GM18499 (cell line): ENCODE data around the gene SPRYD4.
"Not testable (repeated sequence)": the region's sequence is repeated elsewhere in the genome, so short reads cannot be mapped to it uniquely, and the experiment has no call there.

Experiments
- ATAC-seq: cut with Tn5 transposase; IDR thresholded peaks from one replicate; pipeline ENCODE4 v1.9.1; 2021; ENCODE audit warnings: moderate number of reproducible peaks; ENCODE audit not compliant: insufficient read depth, unreplicated experiment

SPRYD4 gene

GRCh38 chr12:56476143-56476542, 7.8 kb downstream of the SPRYD4 start:
- no peak for ATAC-seq

DNA sequence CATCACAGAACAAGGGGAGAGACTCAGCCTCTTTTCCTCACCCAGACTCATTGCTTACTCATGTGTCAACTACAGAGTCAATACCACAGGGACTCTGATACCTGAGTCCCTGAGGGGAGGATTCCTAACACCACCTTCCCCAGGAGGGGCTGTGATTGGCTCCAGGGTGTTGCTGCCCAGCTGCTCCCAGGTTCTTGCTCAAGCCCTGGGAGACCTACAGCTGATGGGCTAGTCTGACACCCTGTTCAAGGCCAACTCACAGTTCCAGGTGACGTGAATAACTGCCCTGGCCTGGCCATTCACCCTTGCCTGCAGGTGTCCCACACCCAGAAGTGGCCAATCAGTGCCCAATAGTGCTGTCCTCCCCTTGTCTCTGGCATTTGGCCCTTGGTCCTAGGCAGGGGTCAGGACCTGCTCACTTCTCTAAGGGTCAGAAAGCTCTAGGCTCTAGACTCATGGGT, 8.6 kb downstream of the SPRYD4 start:
- no peak for ATAC-seq

DNA sequence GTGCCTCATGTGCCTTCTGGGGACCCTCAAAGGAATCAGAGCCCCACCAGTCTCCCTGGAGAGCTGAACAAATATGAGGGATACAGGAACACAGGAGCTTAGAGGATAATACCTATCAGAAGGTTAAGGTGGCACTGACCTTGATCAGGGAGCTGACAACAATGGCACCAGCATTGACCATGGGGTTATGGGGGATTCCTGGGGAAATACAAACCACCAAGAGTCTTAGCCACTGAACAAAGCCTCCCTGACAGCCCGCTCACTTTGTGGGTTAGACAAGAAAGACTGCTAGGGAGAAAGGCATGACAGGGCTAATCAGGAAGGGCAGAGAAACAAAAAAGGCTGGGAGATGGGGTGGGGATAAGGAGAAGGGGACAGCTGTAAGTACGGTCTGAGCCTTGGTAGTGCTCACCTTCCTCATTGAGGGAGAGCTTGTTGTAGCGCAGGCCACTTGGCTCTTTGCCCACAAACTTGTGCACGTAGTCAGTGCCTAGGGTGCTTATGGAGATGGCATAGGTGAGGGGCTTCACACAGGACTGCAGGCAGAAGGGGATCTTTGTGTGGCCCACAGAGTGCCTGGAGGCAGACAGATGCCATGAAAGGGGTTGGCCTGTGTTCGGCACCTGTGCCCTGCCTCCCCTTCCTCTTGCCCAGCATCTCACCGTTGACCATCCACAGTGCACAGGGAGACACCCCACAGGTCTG, 9.3 kb downstream of the SPRYD4 start:
- no peak for ATAC-seq

DNA sequence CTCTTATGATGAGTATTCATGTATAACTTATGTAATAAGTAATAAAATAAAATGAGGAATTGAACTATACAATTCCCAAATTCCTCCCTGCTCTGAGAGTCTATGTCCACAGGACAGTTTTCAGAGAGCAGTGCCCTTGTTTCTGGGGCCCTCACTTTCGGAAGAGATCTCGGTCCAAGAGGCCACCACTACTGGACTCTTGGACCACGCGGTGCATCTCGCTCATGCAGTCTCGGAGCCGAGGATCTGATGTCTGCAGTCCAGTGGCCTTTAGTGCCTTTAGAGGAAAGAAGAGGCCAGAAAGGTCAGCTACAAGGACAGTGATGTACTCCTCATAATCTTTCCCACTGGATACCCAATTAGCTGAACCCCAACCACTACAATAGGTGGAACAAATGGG, 11.2 kb downstream of the SPRYD4 start:
- no peak for ATAC-seq

GRCh38 chr12:56484566-56484965, 16.2 kb downstream of the SPRYD4 start:
- no peak for ATAC-seq

DNA sequence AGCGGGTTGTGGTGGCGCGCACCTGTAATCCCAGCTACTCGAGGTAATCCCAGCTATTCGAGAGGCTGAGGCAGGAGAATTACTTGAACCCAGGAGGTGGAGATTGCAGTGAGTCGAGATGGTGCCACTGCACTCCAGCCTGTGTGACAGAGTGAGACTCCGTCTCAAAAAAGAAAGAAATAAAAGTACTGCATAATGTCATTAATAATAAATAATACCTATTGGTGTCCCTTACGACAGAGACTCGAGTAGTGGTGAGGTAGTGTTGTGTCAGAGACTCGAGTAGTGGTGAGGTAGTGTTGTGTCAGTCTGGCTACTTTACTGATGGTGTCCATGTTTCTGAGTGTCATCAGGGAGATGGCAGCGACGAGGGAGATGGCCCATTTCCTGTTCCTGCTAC, 18.3 kb downstream of the SPRYD4 start:
- ATAC-seq: no peak

DNA sequence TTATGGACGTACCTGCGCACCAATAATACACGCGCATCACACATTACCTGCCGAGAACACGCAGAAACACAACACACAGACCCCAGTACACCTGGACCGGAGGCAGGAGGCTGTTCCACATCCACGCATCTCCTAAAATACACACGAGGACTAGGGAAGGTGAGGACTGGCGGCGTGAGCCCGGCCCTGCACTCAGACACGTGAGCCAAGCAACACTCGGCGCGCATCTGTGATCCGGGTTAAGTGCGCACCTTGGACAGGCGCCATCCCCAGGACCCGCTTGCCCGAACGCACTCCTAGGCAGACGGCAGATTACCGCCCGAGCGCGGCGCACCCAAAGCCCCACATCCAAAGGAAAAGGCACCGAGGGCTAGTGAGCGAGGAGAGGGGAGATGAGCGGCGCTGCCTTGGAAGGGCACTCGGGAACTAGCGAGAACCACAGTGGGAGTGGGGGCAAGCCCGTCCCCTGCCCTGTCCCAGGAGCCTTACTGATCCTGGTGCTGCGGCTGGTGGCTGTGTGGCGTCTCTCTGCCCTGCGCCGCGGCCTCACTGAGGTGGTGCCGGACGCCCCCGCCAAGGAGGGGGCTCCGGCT, 19.2 kb downstream of the SPRYD4 start:
- ATAC-seq: no peak

DNA sequence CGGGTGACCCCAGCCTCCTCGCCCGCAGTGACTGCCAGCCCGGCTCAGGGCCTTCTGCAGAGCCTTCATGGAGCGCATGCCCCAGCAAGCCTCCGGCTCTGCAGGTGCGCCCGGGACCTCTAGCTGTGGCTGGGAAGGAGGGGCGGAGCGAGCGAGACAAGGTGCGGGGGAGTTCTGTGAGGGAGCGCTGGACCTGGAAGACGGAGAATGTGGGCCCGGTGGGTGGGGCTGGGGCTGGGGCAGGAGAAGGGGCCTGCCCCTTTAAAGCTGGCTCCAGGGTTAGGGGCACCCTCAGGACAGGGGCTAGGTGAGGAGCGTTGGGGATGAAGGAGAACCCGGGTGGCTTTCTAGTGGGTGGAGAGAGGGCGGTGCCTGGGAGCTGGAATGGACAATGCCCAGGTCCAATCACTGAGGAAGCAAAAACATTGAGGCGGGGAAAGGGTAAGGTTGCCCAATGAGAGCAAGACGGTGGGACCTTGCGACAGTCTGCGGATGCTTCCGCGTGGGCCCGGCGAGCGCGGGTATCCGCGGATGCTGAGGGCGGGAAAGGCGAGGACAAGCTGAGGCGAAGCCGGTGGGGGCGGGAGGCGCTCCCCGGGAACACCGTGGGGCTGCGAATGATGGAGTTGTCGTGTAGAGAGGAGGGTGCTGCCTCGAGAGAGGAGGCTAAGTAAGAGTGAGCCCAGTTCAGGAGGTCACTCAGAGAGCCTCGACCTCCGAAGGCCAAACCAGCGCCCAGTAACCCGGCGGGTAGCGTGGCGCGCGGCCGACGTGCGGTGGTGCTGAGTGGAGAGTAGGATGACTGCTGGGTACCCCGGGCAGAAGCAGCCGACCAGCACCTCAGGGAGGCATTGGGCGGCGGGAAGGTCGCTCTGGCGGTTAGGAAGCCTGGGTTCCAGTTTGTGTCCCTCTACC, 19.9 kb downstream of the SPRYD4 start, which contains the start of gene GLS2:
TSS of gene GLS2 (minus strand) at position 121 of the 915 bp plus-strand sequence. CDS start at position 78, 43 bp downstream.
- no peak for ATAC-seq

DNA sequence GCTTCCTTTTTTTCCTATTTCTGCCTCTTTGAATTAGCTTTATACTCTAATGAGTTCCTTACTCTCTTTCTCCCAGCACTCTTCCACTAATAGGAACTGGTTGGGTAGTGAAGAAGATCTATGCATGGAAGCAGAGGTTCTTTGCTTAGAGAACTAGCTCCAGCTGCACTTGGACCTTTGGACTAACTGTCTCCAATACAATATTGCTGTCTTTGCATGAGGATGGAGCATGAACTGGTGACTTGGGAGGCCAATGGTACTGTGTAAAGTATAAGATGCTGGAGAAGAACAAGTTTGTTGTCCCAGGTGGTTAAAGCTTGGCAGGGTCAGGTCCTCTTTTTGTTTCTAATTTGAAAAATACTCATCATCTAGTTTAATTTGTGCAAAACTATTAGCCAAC, 22.0 kb downstream of the SPRYD4 start:
- ATAC-seq: no peak

DNA sequence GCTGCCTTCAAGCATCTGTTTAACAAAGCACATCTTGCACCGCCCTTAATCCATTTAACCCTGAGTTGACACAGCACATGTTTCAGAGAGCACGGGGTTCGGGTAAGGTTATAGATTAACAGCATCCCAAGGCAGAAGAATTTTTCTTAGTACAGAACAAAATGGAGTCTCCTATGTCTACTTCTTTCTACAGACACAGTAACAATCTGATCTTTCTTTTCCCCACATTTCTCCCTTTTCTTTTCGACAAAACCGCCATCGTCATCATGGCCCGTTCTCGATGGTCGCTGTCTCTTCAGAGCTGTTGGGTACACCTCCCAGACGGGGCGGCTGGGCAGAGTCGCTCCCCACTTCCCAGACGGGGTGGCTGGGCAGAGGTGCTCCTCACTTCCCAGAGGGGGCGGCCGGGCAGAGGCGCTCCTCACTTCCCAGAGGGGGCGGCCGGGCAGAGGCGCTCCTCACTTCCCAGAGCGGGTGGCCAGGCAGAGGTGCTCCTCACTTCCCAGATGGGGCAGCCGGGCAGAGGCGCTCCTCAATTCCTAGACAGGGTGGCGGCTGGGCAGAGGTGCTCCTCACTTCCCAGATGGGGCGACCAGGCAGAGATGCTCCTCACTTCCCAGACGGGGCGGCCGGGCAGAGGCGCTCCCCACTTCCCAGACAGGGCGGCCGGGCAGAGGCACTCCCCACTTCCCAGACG, 25.2 kb downstream of the SPRYD4 start:
- ATAC-seq: not testable (repeated sequence)

DNA sequence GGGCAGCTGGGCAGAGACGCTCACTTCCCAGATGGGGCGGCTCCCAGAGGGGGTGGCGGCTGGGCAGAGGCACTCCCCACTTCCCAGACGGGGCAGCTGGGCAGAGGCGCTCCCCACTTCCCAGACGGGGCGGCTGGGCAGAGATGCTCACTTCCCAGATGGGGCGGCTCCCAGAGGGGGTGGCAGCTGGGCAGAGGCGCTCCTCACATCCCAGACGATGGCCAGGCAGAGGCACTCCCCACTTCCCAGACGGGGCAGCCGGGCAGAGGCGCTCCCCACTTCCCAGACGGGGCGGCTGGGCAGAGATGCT, 25.7 kb downstream of the SPRYD4 start:
- not testable (repeated sequence) for ATAC-seq

GRCh38 chr12:56494481-56494880, 26.1 kb downstream of the SPRYD4 start:
- ATAC-seq: not testable (repeated sequence)

DNA sequence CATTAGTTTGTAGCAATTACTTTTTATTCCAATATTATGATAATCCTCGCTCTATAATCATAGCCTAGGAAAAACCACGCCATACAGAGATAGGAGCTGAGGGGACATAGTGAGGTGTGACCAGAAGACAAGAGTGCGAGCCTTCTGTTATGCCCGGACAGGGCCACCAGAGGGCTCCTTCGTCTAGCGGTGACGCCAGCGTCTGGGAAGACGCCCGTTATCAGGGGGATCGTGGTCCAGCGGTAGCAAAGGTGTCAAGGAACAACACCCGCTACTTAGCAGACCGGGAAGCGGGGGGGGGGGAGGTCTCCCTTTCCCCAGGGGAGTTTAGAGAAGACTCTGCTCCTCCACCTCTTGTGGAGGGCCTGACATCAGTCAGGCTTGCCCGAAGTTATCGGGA, 28.3 kb downstream of the SPRYD4 start:
- ATAC-seq: not testable (repeated sequence)

- not testable (repeated sequence) for ATAC-seq
These were observed 29.9 kb downstream of the SPRYD4 start for GRCh38 chr12:56498126-56498902.

DNA sequence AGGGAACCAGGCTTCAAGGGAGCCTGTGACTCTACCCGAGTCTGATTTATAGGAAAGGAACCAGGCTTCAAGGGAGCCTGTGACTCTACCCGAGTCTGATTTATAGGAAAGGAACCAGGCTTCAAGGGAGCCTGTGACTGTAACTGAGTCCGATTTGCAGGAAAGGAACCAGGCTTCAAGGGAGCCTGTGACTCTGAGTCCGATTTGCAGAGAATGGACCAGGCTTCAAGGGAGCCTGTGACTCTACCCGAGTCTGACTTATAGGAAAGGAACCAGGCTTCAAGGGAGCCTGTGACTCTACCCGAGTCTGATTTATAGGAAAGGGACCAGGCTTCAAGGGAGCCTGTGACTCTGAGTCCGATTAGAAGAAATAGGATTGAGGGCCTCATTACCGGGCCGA, 31.1 kb downstream of the SPRYD4 start:
- not testable (repeated sequence) for ATAC-seq

GRCh38 chr12:56499879-56500278, 31.5 kb downstream of the SPRYD4 start:
- not testable (repeated sequence) for ATAC-seq

DNA sequence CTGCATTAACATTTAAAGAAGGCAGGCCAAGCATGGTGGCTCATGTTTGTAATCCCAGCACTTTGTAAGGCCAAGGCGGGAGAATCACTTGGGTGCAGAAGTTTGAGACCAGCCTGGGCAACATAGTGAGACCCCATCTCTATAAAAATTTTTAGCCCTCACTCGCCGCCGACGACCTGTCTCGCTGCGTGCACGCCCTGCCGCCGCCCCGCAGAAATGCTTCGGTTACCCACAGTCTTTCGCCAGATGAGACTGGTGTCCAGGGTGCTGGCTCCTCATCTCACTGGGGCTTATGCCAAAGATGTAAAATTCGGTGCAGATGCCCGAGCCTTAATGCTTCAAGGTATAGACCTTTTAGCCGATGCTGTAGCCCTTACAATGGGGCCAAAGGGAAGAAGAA, 42.4 kb downstream of the SPRYD4 start:
- ATAC-seq: no peak

DNA sequence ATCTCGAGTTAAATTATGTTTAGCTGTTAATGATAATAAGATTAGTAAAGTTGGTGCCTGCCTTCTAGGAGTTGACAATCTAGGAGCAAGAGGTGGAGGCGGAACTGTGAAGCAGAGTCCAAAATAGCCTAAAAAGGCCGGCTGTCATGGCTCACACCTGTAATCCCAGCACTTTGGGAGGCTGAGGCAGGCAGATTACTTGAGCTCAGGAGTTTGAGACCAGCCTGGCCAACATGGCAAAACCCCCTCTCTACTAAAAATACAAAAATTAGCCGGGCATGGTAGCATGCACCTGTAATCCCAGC, 45.6 kb downstream of the SPRYD4 start:
- ATAC-seq: not testable (repeated sequence)

- ATAC-seq: no peak
These were observed 49.5 kb downstream of the SPRYD4 start for GRCh38 chr12:56517854-56518253.

DNA sequence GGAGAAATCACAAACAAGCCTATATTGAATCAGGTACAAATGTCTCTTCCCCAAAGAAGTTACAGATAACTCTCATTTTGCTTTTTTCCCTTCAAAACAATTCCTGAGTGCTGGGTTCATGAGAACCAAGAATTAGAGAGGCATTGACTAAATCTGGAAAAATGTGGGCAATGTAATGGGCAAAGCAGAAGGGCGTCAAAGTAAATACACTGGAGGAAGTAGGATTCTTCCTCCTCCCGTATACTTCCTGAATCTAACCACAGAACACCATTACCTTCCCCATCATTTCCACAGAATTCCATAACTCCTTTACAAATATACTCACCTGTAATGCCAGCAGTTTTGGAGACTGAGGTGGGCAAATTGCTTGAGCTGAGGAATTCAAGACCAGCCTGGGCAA, 50.2 kb downstream of the SPRYD4 start:
- ATAC-seq: no peak
